Loucy (cell line): ENCODE data around the gene PTPRN2.

ENCODE experiments used
- H2AFZ ChIP-seq: fragments of 200-600 bp; sonication (generic); 2 replicates; pipeline ENCODE4 v1.6.0; 2016; ENCODE audit warnings: antibody characterized with exemption, mild to moderate bottlenecking, low read length, moderate library complexity
- H3F3A ChIP-seq: fragments of 200-600 bp; 2 replicates; pipeline ENCODE4 v1.6.0; 2016; ENCODE audit warnings: antibody characterized with exemption, low read depth, mild to moderate bottlenecking
- H3K27me3 ChIP-seq: fragments of 200-600 bp; sonication (generic); 2 replicates; pipeline ENCODE4 v1.6.1; 2014; ENCODE audit warnings: low read length, mild to moderate bottlenecking; ENCODE audit not compliant: insufficient read depth, poor library complexity, severe bottlenecking
- H3K36me3 ChIP-seq: fragments of 200-600 bp; sonication (generic); 2 replicates; pipeline ENCODE4 v1.6.1; 2016; ENCODE audit warnings: low read length; ENCODE audit not compliant: insufficient read depth
- H3K4me1 ChIP-seq: fragments of 200-600 bp; sonication (generic); 2 replicates; pipeline ENCODE4 v1.5.1; 2014; ENCODE audit warnings: low read length, mild to moderate bottlenecking; ENCODE audit not compliant: insufficient read depth, poor library complexity, severe bottlenecking
- H3K4me2 ChIP-seq: fragments of 200-600 bp; sonication (generic); 2 replicates; pipeline ENCODE4 v1.6.0; 2014; ENCODE audit warnings: antibody characterized with exemption, low read length, low read depth, mild to moderate bottlenecking; ENCODE audit not compliant: poor library complexity, severe bottlenecking
- H3K4me3 ChIP-seq: fragments of 200-600 bp; sonication (generic); 2 replicates; pipeline ENCODE4 v1.5.1; 2014; ENCODE audit warnings: low read length, mild to moderate bottlenecking, mixed read lengths; ENCODE audit not compliant: poor library complexity, severe bottlenecking
- H3K79me2 ChIP-seq: fragments of 200-600 bp; sonication (generic); 2 replicates; pipeline ENCODE4 v1.6.1; 2014; ENCODE audit warnings: low read length; ENCODE audit not compliant: insufficient read depth
- H3K9ac ChIP-seq: fragments of 200-600 bp; sonication (generic); 2 replicates; pipeline ENCODE4 v1.6.0; 2014; ENCODE audit warnings: mild to moderate bottlenecking, low read depth, low read length, moderate library complexity; ENCODE audit not compliant: poor library complexity, severe bottlenecking
- H3K9me2 ChIP-seq: fragments of 200-600 bp; sonication (generic); replicated peaks from 2 replicates; pipeline ENCODE4 v1.6.1; 2016; ENCODE audit warnings: low read depth, low read length, mixed read lengths
- H3K9me3 ChIP-seq: fragments of 200-600 bp; sonication (generic); 2 replicates; pipeline ENCODE4 v1.6.1; 2014; ENCODE audit warnings: mild to moderate bottlenecking, antibody characterized with exemption, low read length, low read depth; ENCODE audit not compliant: insufficient read depth
- H4K20me1 ChIP-seq: fragments of 200-600 bp; sonication (generic); 2 replicates; pipeline ENCODE4 v1.6.0; 2014; ENCODE audit warnings: antibody characterized with exemption, low read length, mild to moderate bottlenecking; ENCODE audit not compliant: insufficient read depth, poor library complexity, severe bottlenecking
- CTCF ChIP-seq: fragments of 200-600 bp; sonication (generic); conservative IDR thresholded peaks from 2 replicates; pipeline ENCODE4 v1.5.1; 2014; ENCODE audit warnings: mild to moderate bottlenecking, antibody characterized with exemption, low read length
- EZH2phosphoT487 ChIP-seq: fragments of 200-600 bp; IDR thresholded peaks from 2 replicates; pipeline ENCODE4 v1.6.1; 2018; ENCODE audit warnings: antibody characterized with exemption, mild to moderate bottlenecking, moderate library complexity, borderline replicate concordance

PTPRN2 gene

GRCh38 chr7:157976406-157976805 lies 611.2 kb downstream of the PTPRN2 start:
- TF ChIP-seq EZH2phosphoT487, result no peak
- TF ChIP-seq CTCF, result no peak
- no peaks in the 10 kb centered on the region for H4K20me1 ChIP-seq
- H3K4me3 ChIP-seq, result no peak overlapping the region
- no peaks in the 10 kb centered on the region for H3K79me2 ChIP-seq
- no peaks in the 10 kb centered on the region for H3K27me3 ChIP-seq
- H3K4me1 ChIP-seq, result no peaks in the 10 kb centered on the region
- H3K4me2 ChIP-seq, result no peak overlapping the region
- H3K36me3 ChIP-seq, result no peaks in the 10 kb centered on the region
- H3K9me3 ChIP-seq, result peaks cover 6% of the 10 kb centered on the region; the same call in 1 of the 2 replicates
- no peaks in the 10 kb centered on the region for H3K9me2 ChIP-seq
- no peak overlapping the region for H2AFZ ChIP-seq
- H3F3A ChIP-seq, result no peaks in the 10 kb centered on the region
- no peak overlapping the region for H3K9ac ChIP-seq

- no peaks in the 10 kb centered on the region for H4K20me1 ChIP-seq
Measured at GRCh38 chr7:157975401-157976372, 611.9 kb downstream of the PTPRN2 start.

GRCh38 chr7:157974678-157975230 lies 612.9 kb downstream of the PTPRN2 start:
- Histone ChIP-seq H3K36me3 (no peaks in the 10 kb centered on the region), H3K9ac (no peak overlapping the region), H3K27me3 (no peaks in the 10 kb centered on the region), H3K79me2 (no peaks in the 10 kb centered on the region), H3K4me1 (no peaks in the 10 kb centered on the region), H3K9me3 (peaks cover 10% of the 10 kb centered on the region; the same call in 1 of the 2 replicates), H3K4me3 (no peak overlapping the region), H2AFZ (no peak overlapping the region), H3K4me2 (no peak overlapping the region), H4K20me1 (no peaks in the 10 kb centered on the region), H3K9me2 (no peaks in the 10 kb centered on the region), H3F3A (no peaks in the 10 kb centered on the region)
- no peak for TF ChIP-seq EZH2phosphoT487
- TF ChIP-seq CTCF, result no peak

More at GRCh38 chr7:157975401-157976372, 611.9 kb downstream of the PTPRN2 start:
- H3K9me2 ChIP-seq, result no peaks in the 10 kb centered on the region
- H3K27me3 ChIP-seq, result no peaks in the 10 kb centered on the region
- H3K4me3 ChIP-seq, result no peak overlapping the region
- no peak overlapping the region for H2AFZ ChIP-seq
- H3K36me3 ChIP-seq, result no peaks in the 10 kb centered on the region
- no peak for TF ChIP-seq EZH2phosphoT487
- TF ChIP-seq CTCF, result no peak
- peaks cover 9% of the 10 kb centered on the region; the same call in 1 of the 2 replicates for H3K9me3 ChIP-seq
- no peaks in the 10 kb centered on the region for H3F3A ChIP-seq
- H3K4me1 ChIP-seq, result no peaks in the 10 kb centered on the region
- no peaks in the 10 kb centered on the region for H3K79me2 ChIP-seq
- H3K9ac ChIP-seq, result no peak overlapping the region
- H3K4me2 ChIP-seq, result no peak overlapping the region
